ENCODE measurements around the gene EIPR1.
"Not testable (repeated sequence)": the region's sequence is repeated elsewhere in the genome, so short reads cannot be mapped to it uniquely, and the experiment has no call there.

EIPR1 gene

GRCh38 chr2:3194828-3195227 is 182.8 kb downstream of the EIPR1 start:
- DNase-seq (ENCODE audit: low read depth, low spot score) = no peak

- DNase-seq (ENCODE audit: low read depth, low spot score) = no peak
These were observed 183.9 kb downstream of the EIPR1 start for GRCh38 chr2:3193443-3194330.

GRCh38 chr2:3192920-3193319 is 184.7 kb downstream of the EIPR1 start:
- DNase-seq (ENCODE audit: low read depth, low spot score) = no peak

GRCh38 chr2:3192281-3192818 is 185.3 kb downstream of the EIPR1 start:
- DNase-seq (ENCODE audit: low read depth, low spot score) = no peak

GRCh38 chr2:3189961-3190360 is 187.7 kb downstream of the EIPR1 start:
- no peak for DNase-seq (ENCODE audit: low read depth, low spot score)

- DNase-seq (ENCODE audit: low read depth, low spot score) = no peak
These were observed 188.5 kb downstream of the EIPR1 start for GRCh38 chr2:3189076-3189591.

GRCh38 chr2:3188405-3188946 is 189.1 kb downstream of the EIPR1 start:
- no peak for DNase-seq (ENCODE audit: low read depth, low spot score)

- DNase-seq (ENCODE audit: low read depth, low spot score) = no peak
These were observed 190.2 kb downstream of the EIPR1 start for GRCh38 chr2:3187467-3187866.

GRCh38 chr2:3186766-3187165 is 190.9 kb downstream of the EIPR1 start:
- DNase-seq (ENCODE audit: low read depth, low spot score) = no peak

GRCh38 chr2:3185910-3186309 is 191.7 kb downstream of the EIPR1 start:
- no peak for DNase-seq (ENCODE audit: low read depth, low spot score)

GRCh38 chr2:3185256-3185655 is 192.4 kb downstream of the EIPR1 start:
- no peak for DNase-seq (ENCODE audit: low read depth, low spot score)

- no peak for DNase-seq (ENCODE audit: low read depth, low spot score)
These were observed 193.5 kb downstream of the EIPR1 start for GRCh38 chr2:3184167-3184566.

GRCh38 chr2:3183766-3184165 is 193.9 kb downstream of the EIPR1 start:
- DNase-seq (ENCODE audit: low read depth, low spot score) = no peak

- DNase-seq (ENCODE audit: low read depth, low spot score) = no peak
These were observed 194.8 kb downstream of the EIPR1 start for GRCh38 chr2:3182848-3183247.

- DNase-seq (ENCODE audit: low read depth, low spot score) = no peak
These were observed 196.1 kb downstream of the EIPR1 start for GRCh38 chr2:3181416-3182010.

- DNase-seq (ENCODE audit: low read depth, low spot score) = not testable (repeated sequence)
These were observed 196.8 kb downstream of the EIPR1 start for GRCh38 chr2:3180909-3181221.

GRCh38 chr2:3180082-3180908 is 197.3 kb downstream of the EIPR1 start:
- no peak for DNase-seq (ENCODE audit: low read depth, low spot score)

GRCh38 chr2:3179626-3180025 is 198.0 kb downstream of the EIPR1 start:
- DNase-seq (ENCODE audit: low read depth, low spot score) = no peak

GRCh38 chr2:3179208-3179607 is 198.4 kb downstream of the EIPR1 start:
- no peak for DNase-seq (ENCODE audit: low read depth, low spot score)

- no peak for DNase-seq (ENCODE audit: low read depth, low spot score)
These were observed 199.0 kb downstream of the EIPR1 start for GRCh38 chr2:3178578-3179031.

- DNase-seq (ENCODE audit: low read depth, low spot score) = no peak
These were observed 199.6 kb downstream of the EIPR1 start for GRCh38 chr2:3177891-3178577.

Measured in smooth muscle cell of the brain vasculature (primary cell).